RWPE1 (cell line): ENCODE data around the gene PTGER2.

Experiments used
- CTCF ChIA-PET: fragments of 350-600 bp; sonication (Branson Sonifier 250); formaldehyde crosslinking; extraction: SDS; loops from one replicate; lab custom pipeline; 2021; lab: Yijun Ruan, JAX
- POLR2A ChIA-PET: fragments of 400-600 bp; formaldehyde crosslinking; extraction: SDS; loops from one replicate; lab custom pipeline; 2020; ENCODE audit warnings: antibody characterized with exemption; ENCODE audit not compliant: low non-redundant PET; lab: Yijun Ruan, JAX
- DNase-seq: peaks from one replicate; pipeline ENCODE4 v3.0.0; 2012; ENCODE audit warnings: low spot score
- H3K27ac ChIP-seq: fragments of 450-650 bp; 2 replicates; pipeline ENCODE4 v1.5.1; 2017
- TF ChIP-seq, protein P1 (sequence below): fragments of 450-650 bp; conservative IDR thresholded peaks from 2 replicates; pipeline ENCODE4 v1.5.1; 2017; ENCODE audit warnings: low read depth, mild to moderate bottlenecking

PTGER2 gene

DNA sequence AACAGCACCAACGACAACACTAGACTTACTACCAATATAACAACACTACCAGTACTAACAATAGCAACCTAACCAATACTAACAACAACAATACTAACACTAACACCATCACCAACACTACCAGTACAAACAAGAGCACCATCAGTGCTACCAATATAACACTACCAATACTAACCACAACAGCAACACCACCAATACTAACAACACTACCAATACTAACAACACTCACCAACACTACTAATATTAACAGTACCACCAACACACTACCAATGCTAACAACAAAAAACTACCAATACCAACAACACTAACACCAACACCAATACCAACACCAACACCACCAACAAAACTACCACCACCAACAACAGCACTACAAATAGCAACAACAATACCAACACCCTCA, 25.1 kb downstream of the PTGER2 start:
- ChIA-PET CTCF (no interaction called here), POLR2A (no interaction called here)
- no peak overlapping the region for H3K27ac ChIP-seq
- DNase-seq: no peak
- TF ChIP-seq, protein P1, sequence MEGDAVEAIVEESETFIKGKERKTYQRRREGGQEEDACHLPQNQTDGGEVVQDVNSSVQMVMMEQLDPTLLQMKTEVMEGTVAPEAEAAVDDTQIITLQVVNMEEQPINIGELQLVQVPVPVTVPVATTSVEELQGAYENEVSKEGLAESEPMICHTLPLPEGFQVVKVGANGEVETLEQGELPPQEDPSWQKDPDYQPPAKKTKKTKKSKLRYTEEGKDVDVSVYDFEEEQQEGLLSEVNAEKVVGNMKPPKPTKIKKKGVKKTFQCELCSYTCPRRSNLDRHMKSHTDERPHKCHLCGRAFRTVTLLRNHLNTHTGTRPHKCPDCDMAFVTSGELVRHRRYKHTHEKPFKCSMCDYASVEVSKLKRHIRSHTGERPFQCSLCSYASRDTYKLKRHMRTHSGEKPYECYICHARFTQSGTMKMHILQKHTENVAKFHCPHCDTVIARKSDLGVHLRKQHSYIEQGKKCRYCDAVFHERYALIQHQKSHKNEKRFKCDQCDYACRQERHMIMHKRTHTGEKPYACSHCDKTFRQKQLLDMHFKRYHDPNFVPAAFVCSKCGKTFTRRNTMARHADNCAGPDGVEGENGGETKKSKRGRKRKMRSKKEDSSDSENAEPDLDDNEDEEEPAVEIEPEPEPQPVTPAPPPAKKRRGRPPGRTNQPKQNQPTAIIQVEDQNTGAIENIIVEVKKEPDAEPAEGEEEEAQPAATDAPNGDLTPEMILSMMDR: no peak

DNA sequence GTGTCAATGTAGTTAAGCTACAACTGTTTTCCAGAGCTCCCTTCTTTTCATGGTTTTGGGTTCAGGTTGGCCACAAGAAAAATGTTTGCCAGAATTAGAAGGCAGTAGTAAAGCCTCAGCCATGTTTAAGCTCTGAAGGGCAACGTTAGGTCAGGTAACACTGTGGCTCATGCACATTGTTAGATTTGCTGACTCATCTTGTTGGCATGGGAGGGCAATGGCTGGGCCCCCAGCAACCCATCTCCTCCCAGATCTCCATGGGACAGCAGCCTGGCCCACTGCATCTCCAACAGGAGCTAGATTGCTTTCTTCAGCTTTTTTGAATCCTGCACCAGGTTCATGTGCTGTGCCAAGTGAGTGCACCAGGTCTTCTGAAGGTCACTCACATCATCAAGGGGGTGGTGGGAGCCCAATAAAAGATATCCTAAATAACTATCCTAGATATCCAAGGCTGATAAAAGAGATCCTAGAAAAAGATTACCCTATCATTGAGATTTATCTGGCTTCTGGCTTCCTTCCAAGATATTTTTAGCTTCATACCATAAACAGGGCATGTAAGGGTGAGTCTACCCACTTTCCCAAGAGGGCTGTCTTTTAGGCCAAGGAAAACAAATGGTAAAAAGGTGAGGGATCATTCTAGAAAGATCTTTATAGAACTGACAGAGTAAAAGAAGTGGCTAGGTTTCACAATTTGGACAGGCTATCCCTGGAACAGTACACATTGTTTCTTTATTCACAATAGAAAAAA, 28.9 kb downstream of the PTGER2 start:
- ChIA-PET CTCF (no interaction called here), POLR2A (no interaction called here)
- TF ChIP-seq, protein P1: no peak
- DNase-seq: peak; percentile 39
- H3K27ac ChIP-seq: peak overlapping the region; percentile 59

DNA sequence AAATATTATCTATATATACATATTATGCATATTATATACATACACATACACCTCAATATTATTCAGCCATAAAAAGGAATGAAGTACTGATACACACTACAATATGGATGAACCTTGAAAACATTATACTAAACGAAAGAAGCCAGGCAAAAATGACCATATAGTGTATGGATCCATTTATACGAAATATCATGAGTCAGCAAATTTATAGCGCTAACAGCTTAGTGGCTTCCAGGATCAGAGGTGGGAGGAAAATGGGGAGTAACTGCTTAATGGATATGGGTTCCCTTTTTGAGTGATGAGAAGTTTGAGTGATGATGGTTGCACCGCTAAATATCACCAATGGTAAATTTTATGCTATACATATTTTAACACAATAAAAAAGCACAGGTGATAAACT, 32.7 kb downstream of the PTGER2 start:
- H3K27ac ChIP-seq: no peak overlapping the region
- CTCF ChIA-PET: no interaction called here
- POLR2A ChIA-PET: no interaction called here
- TF ChIP-seq, protein P1: no peak
- no peak for DNase-seq

DNA sequence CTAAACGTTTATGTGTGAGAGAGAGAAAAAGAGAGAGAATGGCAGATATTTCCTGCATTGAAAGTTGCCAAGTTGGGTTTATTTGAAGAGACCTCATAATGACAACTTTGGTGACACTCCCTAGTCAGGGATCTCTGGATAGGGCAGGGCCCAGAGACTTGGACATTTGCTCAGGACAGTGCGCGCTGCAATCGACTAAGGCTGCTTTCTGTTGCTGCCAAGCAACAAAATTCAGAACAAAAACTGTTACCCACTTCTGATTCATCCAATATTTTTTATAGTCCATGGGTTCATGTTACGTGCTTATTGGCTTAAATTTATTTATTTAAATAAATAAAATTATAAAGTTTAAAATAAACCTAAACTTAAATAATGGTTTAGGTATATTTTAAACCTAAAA, 34.2 kb downstream of the PTGER2 start:
- TF ChIP-seq, protein P1: no peak
- DNase-seq: no peak
- ChIA-PET CTCF (no interaction called here), POLR2A (no interaction called here)
- no peak overlapping the region for H3K27ac ChIP-seq

DNA sequence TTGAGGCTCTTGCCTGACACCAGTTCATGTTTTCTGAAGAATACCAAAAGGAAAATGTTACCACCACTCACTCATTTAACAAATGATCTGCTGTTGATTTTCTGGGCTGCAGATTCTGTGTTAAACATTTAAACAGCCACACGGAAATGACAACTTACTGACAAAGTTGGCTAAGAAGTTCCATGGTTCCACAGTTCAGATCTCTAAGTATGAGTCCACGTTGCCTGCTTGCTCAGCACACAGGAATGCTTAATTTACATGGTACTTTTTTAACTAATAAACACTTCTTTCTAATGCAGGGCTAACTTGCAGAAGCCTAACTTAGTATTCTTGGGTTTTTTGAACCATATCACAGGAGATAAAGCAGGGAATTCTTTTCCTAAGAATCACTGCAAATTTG, 34.7 kb downstream of the PTGER2 start:
- DNase-seq: no peak
- H3K27ac ChIP-seq: no peak overlapping the region
- ChIA-PET CTCF (no interaction called here), POLR2A (no interaction called here)
- TF ChIP-seq, protein P1: no peak

DNA sequence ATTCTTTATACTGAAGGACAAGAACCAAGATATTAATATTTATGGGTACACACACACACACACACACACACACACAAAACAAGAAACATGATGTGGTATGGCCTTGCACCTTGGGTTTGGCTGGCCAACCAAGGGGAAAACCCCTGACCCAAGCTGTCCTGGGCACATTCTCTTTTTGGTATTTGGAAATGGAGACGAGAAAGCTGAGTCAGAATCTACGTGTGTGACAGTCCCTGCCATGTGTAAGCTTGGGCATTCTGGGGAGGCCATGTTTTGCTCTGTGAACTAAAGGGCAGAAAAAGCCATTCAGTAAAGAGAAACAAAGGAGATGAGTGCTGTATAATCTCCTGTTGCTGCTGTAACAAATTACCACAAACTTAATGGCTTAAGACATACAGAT, 35.6 kb downstream of the PTGER2 start:
- H3K27ac ChIP-seq: no peak overlapping the region
- ChIA-PET CTCF (interaction anchor here (0.6 kb wide), 1 partner anchor 361 kb away, joined by 3 read pairs; no protein-coding TSS in a partner anchor), POLR2A (no interaction called here)
- TF ChIP-seq, protein P1: no peak
- DNase-seq: no peak
